HEK293T (cell line): ENCODE measurements around the gene ZNF408.

Experiments
- ELF4 ChIP-seq: fragments of 450-650 bp; IDR thresholded peaks from 2 replicates; pipeline ENCODE4 v1.6.1; 2017; ENCODE audit warnings: antibody characterized with exemption
- FOXM1 ChIP-seq: fragments of 450-650 bp; IDR thresholded peaks from 2 replicates; pipeline ENCODE4 v1.6.1; 2017; ENCODE audit warnings: mild to moderate bottlenecking, borderline replicate concordance
- L3MBTL2 ChIP-seq: fragments of 450-650 bp; conservative IDR thresholded peaks from 2 replicates; pipeline ENCODE4 v1.6.1; 2016; ENCODE audit warnings: mild to moderate bottlenecking
- NFRKB ChIP-seq: fragments of 450-650 bp; IDR thresholded peaks from 2 replicates; pipeline ENCODE4 v1.6.1; 2016; ENCODE audit warnings: mild to moderate bottlenecking, moderate library complexity
- SP1 ChIP-seq: fragments of 450-650 bp; IDR thresholded peaks from 2 replicates; pipeline ENCODE4 v1.6.1; 2017
- TF ChIP-seq, protein P1 (sequence below): fragments of 450-650 bp; IDR thresholded peaks from 2 replicates; pipeline ENCODE4 v1.6.1; 2016

GRCh38 chr11:46669711-46670139, 31.1 kb upstream of the ZNF408 start:
- TF ChIP-seq FOXM1 (no peak), SP1 (no peak), NFRKB (no peak), L3MBTL2 (no peak), ELF4 (no peak)
- TF ChIP-seq, protein P1, sequence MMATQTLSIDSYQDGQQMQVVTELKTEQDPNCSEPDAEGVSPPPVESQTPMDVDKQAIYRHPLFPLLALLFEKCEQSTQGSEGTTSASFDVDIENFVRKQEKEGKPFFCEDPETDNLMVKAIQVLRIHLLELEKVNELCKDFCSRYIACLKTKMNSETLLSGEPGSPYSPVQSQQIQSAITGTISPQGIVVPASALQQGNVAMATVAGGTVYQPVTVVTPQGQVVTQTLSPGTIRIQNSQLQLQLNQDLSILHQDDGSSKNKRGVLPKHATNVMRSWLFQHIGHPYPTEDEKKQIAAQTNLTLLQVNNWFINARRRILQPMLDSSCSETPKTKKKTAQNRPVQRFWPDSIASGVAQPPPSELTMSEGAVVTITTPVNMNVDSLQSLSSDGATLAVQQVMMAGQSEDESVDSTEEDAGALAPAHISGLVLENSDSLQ = no peak
